DMS53 treated with DMSO at 0.1 percent for 48 hours (cell line): ENCODE data around the gene COL17A1.

ENCODE experiments used
- DNase-seq: peaks from one replicate; lab custom pipeline; 2025; ENCODE audit not compliant: unreplicated experiment; lab: John Stamatoyannopoulos, UW

The COL17A1 gene

GRCh38 chr10:104034401-104035193, 51.1 kb downstream of the COL17A1 start:
- DNase-seq, result no peak

- DNase-seq, result no peak
These were observed 51.7 kb downstream of the COL17A1 start for GRCh38 chr10:104033966-104034365.

DNA sequence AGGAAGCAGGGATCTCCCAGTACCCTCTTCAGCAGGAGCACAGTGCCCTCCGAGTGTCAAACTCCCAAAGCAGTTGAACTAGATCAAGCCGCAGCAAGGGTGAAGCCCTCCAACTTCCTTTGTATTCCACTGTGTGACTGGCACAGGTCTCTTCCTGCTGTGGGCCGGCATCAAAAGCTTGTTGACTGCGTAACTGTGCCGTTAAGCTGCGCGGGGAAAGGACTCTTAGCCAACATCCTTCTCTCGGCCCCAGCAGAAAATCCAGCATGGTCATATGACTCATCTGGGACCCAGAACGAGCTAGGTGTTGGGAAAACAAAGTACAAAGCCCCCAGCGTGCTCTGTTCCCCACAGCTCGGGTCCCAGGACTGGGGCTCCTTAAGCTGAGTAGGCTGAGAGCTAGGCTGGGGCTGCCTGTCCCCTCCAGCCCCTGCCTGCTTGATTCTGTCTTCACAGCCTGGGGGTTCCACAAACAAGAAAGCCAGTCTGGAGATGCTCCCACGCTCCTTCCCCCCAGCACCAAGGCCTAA, 52.2 kb downstream of the COL17A1 start:
- no peak for DNase-seq

- DNase-seq, result no peak
These were observed 53.4 kb downstream of the COL17A1 start for GRCh38 chr10:104032144-104032775.

- DNase-seq, result no peak
These were observed 54.0 kb downstream of the COL17A1 start for GRCh38 chr10:104031631-104032030.

GRCh38 chr10:104029521-104029860, 56.2 kb downstream of the COL17A1 start:
- no peak for DNase-seq

GRCh38 chr10:104028823-104029520, 56.7 kb downstream of the COL17A1 start:
- DNase-seq, result no peak

DNA sequence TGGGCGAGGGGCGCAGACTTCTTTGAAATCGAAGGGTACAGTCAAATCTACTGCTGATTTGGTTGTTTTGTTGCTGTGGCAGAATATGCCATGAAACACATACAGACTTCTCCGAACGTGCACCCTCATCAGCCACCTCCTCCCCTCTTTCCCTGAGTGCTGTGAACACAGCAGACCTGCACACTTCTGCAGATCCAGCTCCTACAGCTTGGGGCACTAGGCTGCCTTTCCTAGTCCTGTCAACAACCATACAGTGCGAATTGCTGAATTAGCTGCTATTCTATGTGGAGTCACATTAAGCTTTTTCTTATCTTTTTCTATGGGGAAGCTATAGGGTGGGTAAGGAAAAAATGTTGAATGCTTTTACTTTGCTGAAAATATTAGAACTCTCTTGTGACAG, 57.5 kb downstream of the COL17A1 start:
- DNase-seq, result no peak

- no peak for DNase-seq
These were observed 58.9 kb downstream of the COL17A1 start for GRCh38 chr10:104026762-104027161.

DNA sequence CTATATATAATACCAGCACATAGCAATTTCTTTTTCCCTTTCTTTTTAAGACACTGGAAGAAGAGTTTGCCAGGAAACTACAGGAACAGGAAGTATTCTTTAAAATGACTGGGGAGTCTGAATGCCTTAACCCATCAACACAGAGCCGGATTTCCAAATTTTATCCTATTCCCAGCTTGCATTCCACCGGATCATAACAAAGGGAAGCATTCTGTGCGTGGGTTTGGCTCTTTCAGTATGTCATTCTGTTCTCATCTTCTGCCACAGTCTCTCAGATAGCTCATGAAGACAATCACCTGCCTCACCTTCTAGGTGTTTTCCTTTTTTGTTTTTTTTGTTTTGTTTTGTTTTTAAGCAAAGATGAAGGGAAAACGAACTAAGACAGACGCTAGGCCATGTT, 60.2 kb downstream of the COL17A1 start:
- DNase-seq, result no peak

DNA sequence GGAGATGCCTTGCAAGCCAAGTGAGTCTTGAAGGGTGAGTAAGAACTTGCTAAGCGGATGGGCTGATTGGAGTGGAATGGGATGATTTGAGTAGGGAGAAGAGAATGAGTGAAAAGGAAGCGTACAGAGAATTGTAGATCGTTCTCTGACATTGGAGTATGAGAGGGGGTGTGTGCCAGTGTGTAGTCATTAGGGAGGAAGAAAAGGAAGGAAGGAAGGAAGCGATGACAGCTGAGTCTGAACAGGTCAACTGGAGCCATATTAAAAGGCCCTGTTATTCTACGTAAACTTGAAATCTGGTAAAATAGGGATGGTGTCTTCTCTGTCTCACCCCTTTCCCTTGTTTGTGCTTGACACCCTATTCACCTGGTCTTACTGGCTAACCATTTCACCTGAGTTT, 63.7 kb downstream of the COL17A1 start:
- DNase-seq, result no peak

DNA sequence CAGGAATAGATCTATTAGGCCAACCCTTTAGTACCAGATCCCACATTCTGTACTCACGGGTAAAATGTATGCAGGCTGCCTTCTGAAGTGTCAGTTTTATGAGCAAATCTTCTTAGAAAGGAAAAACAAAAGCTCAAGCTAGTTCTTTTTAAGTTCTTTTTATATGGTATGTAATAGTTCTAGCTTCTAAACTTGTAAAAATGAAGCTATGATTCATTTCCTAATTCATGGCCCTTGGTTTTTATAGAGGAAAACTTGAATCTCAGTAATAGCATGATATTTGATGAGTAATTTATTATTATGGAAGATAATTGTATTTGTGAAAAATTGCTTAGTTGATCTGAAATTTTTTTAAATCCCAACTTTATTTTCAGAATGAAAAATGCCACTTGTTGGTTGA, 64.4 kb downstream of the COL17A1 start:
- DNase-seq, result no peak

DNA sequence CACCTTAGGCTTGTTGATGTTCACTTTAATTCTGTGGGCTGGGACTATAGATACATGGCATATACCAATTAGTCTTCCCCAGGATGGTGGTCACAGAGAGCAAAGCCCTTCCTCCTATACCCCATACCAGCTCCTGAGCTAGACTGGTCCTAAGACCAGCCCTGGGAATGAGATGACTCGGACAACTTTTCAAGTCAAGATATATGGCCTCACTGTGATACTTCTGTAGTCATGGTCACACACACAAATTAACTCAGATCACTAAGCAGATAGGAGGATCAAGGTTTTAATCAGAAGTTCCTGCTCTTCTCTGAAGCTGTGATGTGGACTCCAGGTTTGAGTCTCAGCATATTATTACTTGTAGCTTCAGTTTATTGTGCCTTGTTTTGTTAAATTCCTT, 65.7 kb downstream of the COL17A1 start:
- no peak for DNase-seq

GRCh38 chr10:104018471-104018870, 67.2 kb downstream of the COL17A1 start:
- DNase-seq, result no peak

DNA sequence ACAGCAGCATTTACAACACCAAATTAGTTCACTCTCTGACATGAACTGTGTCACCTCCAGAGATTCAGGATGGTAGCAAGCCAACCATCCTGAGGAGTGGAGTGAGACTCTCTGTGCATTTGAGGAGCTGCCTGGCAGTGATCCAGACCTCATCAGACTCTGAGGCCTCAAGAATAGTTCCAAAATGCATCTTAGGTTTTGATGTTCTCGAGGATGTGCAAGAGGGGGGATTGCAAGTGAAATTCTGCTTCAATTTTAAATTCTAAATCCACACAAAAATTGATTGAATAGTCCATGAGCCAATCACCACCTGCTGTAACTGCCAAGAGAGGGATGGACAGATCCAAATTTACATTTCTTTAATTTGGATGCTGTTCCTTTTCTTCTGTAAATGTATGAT, 69.0 kb downstream of the COL17A1 start:
- DNase-seq, result no peak

- no peak for DNase-seq
These were observed 71.5 kb downstream of the COL17A1 start for GRCh38 chr10:104014176-104014575.

- DNase-seq, result no peak
These were observed 72.2 kb downstream of the COL17A1 start for GRCh38 chr10:104013489-104013888.

DNA sequence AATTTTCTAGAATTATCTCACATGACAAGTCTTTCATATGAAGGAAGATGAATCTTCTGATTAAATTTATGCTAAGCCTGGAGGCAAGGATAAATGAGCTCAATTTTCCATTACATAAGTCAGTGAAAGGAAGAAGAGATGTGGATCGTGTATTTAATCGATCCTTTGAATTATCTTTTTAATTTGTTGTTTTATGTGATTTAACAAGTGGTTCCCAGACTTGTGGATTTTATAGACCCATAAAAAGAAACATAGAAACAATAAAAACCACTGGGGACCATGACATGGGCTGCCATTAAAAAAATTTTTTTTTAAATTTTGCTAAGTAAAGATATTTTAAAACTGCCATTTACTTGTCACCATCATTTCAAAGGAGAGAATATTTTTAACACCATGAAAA, 73.8 kb downstream of the COL17A1 start:
- no peak for DNase-seq

DNA sequence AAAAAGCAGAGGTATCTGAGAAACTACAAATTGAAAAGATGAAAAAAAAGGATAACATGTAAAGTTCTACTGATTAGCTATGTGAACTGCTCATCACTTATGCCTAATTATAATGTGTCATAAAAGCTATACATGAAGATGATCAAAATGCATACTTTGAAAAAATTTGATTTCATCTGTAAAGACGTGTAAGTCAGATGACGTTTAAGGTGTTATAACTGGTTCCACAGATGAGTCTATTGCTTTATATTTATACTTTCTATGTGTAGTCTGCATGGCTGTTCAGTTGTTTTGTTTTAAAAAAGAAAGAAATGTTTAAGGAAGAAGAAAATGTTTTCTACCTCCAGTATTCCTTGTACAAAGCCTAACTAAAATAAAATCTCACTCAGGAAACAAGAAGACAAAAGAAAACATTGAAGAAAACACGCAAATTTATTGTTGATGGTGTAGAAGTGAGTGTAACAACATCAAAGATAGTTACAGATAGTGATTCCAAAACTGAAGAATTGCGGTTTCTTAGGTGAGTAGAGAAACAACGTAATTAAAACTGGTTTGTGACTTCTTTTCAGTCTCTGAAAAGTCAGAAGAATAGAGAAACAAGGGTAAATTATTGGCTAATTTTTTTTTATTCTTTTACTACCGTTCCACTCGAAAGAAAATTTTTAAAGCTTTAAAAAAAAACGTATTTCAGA, 80.4 kb downstream of the COL17A1 start:
- DNase-seq, result no peak

DNA sequence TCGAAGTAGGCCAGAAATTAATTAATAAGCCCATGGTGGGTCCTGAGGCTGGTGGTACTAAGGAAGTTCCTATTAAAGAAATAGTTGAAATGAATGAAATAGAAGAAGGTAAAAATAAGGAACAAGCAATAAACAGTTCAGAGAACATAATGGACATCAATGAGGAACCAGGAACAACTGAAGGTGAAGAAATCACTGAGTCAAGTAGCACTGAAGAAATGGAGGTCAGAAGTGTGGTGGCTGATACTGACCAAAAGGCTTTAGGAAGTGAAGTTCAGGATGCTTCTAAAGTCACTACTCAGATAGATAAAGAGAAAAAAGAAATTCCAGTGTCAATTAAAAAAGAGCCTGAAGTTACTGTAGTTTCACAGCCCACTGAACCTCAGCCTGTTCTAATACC, 82.8 kb downstream of the COL17A1 start:
- DNase-seq, result no peak

GRCh38 chr10:103998805-103999204, 86.9 kb downstream of the COL17A1 start:
- DNase-seq, result no peak
